Ureter (tissue), 1 donor: ENCODE measurements around the gene CRACDL. TPM values are rescaled to one million over a fixed set of nuclear protein-coding genes. Genes with fewer than 3 reads are reported as not detected.

Source experiments
- DNase-seq: peaks from one replicate; pipeline ENCODE4 v3.0.0-alpha.2; 2020; ENCODE audit warnings: low spot score
- total RNA-seq: library from RNA; stranded (reverse); gene quantifications from one replicate; pipeline ENCODE4 v1.2.4, GENCODE V29; 2023
- donor health status: DM: yes; HTN: yes; CAD: no.

Gene CRACDL
- total RNA-seq, 1 donor from 2014 or later = 25.5 TPM

- DNase-seq = peak; percentile 46
Observed at GRCh38 chr2:98907966-98908905, 27.8 kb downstream of the CRACDL start.

GRCh38 chr2:98907385-98907784 is 28.6 kb downstream of the CRACDL start:
- peak; percentile 1 for DNase-seq

GRCh38 chr2:98903767-98904485 is 32.1 kb downstream of the CRACDL start:
- peak; percentile 37 for DNase-seq

GRCh38 chr2:98903064-98903355 is 33.0 kb downstream of the CRACDL start:
- peak; percentile 29 for DNase-seq

- peak; percentile 29 for DNase-seq
Observed at GRCh38 chr2:98902209-98903063, 33.6 kb downstream of the CRACDL start.

GRCh38 chr2:98901702-98902101 is 34.3 kb downstream of the CRACDL start:
- DNase-seq = peak; percentile 24

- no peak for DNase-seq
Observed at GRCh38 chr2:98901291-98901690, 34.7 kb downstream of the CRACDL start.

GRCh38 chr2:98900721-98901120 is 35.3 kb downstream of the CRACDL start:
- DNase-seq = peak; percentile 20

GRCh38 chr2:98899703-98900078 is 36.3 kb downstream of the CRACDL start:
- DNase-seq = peak; percentile 13

- DNase-seq = peak; percentile 24
Observed at GRCh38 chr2:98899041-98899702, 36.9 kb downstream of the CRACDL start.

GRCh38 chr2:98898423-98898841 is 37.6 kb downstream of the CRACDL start:
- peak; percentile 35 for DNase-seq

GRCh38 chr2:98897746-98898145 is 38.3 kb downstream of the CRACDL start:
- DNase-seq = peak; percentile 13

- peak; percentile 14 for DNase-seq
Observed at GRCh38 chr2:98896944-98897343, 39.1 kb downstream of the CRACDL start.

GRCh38 chr2:98896416-98896815 is 39.6 kb downstream of the CRACDL start:
- DNase-seq = peak; percentile 14

GRCh38 chr2:98895901-98896300 is 40.1 kb downstream of the CRACDL start:
- peak; percentile 19 for DNase-seq

- peak; percentile 32 for DNase-seq
Observed at GRCh38 chr2:98895221-98895620, 40.8 kb downstream of the CRACDL start.

GRCh38 chr2:98894331-98895000 is 41.6 kb downstream of the CRACDL start:
- peak; percentile 9 for DNase-seq

- DNase-seq = no peak
Observed at GRCh38 chr2:98893911-98894321, 42.1 kb downstream of the CRACDL start.

- DNase-seq = no peak
Observed at GRCh38 chr2:98892871-98893270, 43.2 kb downstream of the CRACDL start.

GRCh38 chr2:98891591-98891990 is 44.4 kb downstream of the CRACDL start:
- no peak for DNase-seq

- no peak for DNase-seq
Observed at GRCh38 chr2:98886066-98886554, 49.9 kb downstream of the CRACDL start.
